Hepatic stellate cell (primary cell): ENCODE measurements around the gene ACHE.
"Not testable (repeated sequence)": the region's sequence is repeated elsewhere in the genome, so short reads cannot be mapped to it uniquely, and the experiment has no call there.

Experiments used
- DNase-seq: peaks from one replicate; pipeline ENCODE4 v3.0.0; 2011; ENCODE audit warnings: low spot score

The ACHE gene

GRCh38 chr7:100861616-100861985 lies 34.1 kb downstream of the ACHE start:
- DNase-seq = no peak

DNA sequence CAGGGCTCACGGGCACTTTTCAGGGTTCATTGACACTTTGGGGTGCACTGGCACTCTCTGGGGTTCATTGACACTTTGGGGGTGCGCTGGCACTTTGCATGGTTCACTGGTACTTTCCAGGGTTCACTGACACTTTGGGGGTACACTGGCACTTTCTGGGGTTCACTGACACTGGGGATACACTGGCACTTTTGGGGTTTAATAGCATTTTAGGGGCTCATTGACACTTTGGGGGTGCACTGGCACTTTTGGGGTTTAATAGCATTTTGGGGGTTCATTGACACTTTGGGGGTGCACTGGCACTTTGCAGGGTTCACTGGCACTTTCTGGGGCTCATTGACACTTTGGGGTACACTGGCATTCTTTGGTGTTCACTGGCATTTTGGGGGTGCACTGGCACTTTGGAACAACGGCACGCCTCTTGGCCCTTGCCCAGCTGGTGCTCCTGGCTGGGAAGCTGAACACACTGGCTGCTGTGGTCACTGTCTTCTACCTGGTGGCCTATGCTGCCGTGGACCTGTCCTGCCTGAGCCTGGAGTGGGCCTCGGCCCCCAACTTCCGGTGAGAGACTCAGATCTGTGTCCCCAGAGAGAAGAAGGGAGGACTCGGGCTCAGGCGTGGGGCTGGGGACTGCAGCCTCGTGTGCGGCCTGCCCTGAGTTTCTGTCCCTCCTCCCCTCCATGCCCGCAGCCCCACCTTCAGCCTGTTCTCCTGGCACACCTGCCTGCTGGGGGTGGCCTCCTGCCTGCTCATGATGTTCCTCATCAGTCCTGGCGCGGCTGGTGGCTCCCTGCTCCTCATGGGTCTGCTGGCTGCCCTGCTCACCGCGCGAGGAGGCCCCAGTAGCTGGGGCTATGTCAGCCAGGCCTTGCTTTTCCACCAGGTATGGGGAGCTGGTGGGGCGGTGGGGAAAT lies 34.7 kb downstream of the ACHE start:
- DNase-seq = no peak

- no peak for DNase-seq
These were observed 35.8 kb downstream of the ACHE start for GRCh38 chr7:100859856-100860255.

DNA sequence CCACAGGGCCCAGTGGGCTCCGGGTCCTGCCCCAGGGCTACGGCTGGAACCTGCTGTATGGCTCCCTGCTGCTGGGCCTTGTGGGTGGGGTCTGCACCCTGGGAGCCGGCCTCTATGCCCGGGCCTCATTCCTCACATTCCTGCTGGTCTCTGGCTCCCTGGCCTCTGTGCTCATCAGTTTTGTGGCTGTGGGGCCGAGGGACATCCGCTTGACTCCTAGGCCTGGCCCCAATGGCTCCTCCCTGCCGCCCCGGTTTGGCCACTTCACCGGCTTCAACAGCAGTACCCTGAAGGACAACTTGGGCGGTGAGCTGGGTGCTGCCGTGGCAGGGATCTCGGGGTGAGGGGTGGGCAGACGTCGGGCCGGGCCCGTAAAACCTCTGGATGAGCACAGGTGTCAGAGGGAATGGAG lies 38.8 kb downstream of the ACHE start:
- no peak for DNase-seq

DNA sequence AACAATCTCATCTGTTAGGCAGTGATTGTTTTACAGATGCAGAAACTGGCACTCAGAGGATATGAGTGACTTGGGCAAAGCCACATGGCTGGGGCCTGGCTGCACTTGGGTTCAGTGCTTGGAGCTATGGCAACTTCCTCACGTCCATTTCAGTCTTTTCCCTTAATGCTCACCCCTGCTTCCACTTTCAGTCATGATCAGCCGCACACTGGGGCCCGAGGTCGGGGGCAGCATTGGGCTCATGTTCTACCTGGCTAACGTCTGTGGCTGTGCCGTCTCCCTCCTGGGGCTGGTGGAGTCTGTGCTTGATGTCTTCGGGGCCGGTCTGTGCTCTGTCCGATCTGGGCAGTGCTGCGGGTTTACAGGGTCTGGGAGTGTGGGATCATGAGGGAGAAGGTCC lies 40.2 kb downstream of the ACHE start:
- DNase-seq = no peak

DNA sequence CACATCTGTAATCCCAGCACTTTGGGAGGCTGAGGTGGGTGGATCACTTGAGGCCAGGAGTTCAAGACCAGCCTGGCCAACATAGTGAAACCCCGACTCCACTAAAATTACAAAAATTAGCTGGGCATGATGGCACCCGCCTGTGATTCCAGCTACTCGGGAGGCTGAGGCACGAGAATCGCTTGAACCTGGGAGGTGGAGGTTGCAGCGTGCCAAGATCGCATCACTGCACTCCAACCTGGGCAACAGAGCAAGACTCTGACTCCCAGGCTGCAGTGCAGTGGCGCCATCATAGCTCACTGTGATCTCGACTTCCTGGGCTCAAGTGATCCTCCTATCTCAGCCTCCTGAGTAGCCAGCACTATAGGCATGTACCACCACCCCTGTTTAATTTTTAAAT lies 40.8 kb downstream of the ACHE start:
- not testable (repeated sequence) for DNase-seq

- DNase-seq = peak; percentile 1
These were observed 41.4 kb downstream of the ACHE start for GRCh38 chr7:100854146-100854895.

GRCh38 chr7:100852048-100852872 lies 43.4 kb downstream of the ACHE start, which contains the start of gene SLC12A9:
Gene SLC12A9, plus strand, starts transcription at chr7:100852713. Its CDS starts 1,485 bp downstream, at chr7:100854198.
- DNase-seq = peak; percentile 99

GRCh38 chr7:100847360-100847759 lies 48.3 kb downstream of the ACHE start:
- DNase-seq = no peak

GRCh38 chr7:100840470-100841100 lies 55.1 kb downstream of the ACHE start:
- DNase-seq = no peak
